Measurements from ENCODE around the gene SSR1.
"Not testable (repeated sequence)": the region's sequence is repeated elsewhere in the genome, so short reads cannot be mapped to it uniquely, and the experiment has no call there.

The SSR1 gene

DNA sequence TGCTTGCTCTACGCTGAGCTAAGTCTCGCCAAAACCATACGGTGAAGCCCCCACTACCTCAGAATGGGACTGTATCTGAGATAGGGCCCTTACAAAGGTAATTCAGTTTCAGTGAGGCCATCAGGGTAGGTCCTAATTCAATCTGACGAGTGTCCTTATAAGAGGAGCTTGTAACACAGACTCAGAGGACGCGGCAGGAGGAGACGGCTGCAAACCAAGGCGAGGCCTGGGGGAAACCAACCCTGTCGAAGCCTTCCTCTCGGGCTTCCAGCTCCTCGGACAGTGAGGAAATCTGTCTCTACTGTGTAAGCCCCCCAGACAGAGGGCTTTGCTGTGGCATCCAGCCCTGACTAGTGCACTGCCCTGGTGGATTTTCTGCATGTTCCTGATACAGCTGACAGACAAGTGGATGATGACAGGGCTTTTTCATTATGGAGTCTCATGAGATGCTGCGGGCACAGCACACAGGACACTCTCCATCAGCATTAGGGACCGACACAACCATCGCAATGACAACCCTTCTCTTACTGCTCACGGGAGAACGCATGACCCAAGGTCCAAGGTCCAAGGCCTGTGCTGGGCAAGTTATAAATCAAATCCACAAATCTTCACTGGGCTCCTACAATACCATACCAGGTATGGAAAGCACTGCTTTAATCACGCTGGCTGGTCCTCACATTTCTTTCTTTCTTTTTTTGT lies 48.2 kb downstream of the SSR1 start:
- DNase-seq (ENCODE audit: low read depth), result no peak
- TF ChIP-seq, protein P1, sequence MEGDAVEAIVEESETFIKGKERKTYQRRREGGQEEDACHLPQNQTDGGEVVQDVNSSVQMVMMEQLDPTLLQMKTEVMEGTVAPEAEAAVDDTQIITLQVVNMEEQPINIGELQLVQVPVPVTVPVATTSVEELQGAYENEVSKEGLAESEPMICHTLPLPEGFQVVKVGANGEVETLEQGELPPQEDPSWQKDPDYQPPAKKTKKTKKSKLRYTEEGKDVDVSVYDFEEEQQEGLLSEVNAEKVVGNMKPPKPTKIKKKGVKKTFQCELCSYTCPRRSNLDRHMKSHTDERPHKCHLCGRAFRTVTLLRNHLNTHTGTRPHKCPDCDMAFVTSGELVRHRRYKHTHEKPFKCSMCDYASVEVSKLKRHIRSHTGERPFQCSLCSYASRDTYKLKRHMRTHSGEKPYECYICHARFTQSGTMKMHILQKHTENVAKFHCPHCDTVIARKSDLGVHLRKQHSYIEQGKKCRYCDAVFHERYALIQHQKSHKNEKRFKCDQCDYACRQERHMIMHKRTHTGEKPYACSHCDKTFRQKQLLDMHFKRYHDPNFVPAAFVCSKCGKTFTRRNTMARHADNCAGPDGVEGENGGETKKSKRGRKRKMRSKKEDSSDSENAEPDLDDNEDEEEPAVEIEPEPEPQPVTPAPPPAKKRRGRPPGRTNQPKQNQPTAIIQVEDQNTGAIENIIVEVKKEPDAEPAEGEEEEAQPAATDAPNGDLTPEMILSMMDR (conservative IDR thresholded peaks at IDR 0.05; ENCODE audit: low read depth, low read length), result no peak
- no peak overlapping the region for H3K4me3 ChIP-seq (ENCODE audit: low read depth, low read length)

DNA sequence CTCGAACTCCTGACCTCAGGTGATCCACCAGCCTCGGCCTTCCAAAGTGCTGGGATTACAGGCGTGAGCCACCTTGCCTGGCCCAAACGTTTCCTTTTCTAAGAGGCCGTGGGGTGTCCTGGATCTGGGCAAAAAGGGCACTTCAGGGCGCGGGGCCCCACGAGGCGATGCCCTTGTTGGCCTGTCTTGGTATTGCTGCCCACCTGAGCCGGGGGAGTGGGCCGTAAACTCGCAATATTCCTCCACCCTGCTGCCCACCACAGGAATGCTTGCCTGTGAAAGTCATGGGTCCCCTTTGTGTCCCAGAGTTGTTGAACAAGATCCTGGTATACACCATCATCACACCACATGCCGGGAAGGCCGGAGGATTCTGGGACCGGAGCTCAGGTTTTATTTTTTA lies 49.0 kb downstream of the SSR1 start:
- TF ChIP-seq, protein P1 (conservative IDR thresholded peaks at IDR 0.05; ENCODE audit: low read depth, low read length), result no peak
- no peak for DNase-seq (ENCODE audit: low read depth)
- H3K4me3 ChIP-seq (ENCODE audit: low read depth, low read length), result no peak overlapping the region

DNA sequence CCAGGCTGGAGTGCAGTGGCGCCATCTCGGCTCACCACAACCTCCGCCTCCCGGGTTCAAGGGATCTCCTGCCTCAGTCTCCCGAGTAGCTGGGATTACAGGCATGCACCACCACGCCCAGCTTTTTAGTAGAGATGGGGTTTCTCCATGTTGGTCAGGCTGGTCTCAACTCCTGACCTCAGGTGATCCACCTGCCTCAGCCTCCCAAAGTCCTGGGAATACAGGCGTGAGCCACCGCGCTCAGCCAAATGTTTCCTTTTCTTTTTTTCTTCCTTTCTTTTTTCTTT lies 49.5 kb downstream of the SSR1 start:
- not testable (repeated sequence) for DNase-seq (ENCODE audit: low read depth); H3K4me3 ChIP-seq (ENCODE audit: low read depth, low read length)

DNA sequence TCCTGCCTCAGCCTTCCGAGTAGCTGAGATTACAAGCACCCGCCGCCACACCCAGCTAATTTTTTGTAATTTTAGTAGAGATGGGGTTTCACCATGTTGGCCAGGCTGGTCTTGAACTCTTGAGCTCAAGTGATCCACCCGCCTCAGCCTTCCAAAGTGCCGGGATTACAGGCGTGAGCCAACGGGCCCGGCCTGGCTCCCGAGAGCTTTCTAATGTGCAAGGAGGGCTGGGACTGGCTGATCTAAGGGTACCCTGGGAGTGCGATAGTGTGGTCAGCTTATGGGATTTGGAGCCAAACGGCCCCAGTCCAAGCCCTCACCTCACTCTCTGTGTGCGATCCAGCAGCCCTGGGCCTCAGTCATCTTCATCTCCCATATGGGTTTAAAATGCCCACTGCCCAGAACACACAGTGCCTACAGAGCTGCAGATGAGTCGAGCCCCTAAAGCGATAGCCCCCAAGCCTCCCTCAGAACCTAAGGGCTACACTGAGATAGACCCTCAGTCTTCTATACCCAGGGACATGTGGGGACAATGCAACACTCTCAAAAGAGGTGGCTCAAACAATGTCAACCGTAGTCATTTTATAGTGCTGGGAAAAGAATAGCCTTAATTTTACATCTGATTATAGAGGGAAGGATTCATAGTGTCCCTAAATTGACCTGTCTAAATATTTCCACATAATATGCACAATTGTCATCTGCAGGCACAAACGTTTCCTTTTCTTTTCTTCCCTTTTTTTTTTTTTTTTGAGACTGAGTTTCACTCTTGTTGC lies 50.1 kb downstream of the SSR1 start:
- TF ChIP-seq, protein P1 (conservative IDR thresholded peaks at IDR 0.05; ENCODE audit: low read depth, low read length), result no peak
- H3K4me3 ChIP-seq (ENCODE audit: low read depth, low read length), result no peak overlapping the region
- DNase-seq (ENCODE audit: low read depth), result no peak

DNA sequence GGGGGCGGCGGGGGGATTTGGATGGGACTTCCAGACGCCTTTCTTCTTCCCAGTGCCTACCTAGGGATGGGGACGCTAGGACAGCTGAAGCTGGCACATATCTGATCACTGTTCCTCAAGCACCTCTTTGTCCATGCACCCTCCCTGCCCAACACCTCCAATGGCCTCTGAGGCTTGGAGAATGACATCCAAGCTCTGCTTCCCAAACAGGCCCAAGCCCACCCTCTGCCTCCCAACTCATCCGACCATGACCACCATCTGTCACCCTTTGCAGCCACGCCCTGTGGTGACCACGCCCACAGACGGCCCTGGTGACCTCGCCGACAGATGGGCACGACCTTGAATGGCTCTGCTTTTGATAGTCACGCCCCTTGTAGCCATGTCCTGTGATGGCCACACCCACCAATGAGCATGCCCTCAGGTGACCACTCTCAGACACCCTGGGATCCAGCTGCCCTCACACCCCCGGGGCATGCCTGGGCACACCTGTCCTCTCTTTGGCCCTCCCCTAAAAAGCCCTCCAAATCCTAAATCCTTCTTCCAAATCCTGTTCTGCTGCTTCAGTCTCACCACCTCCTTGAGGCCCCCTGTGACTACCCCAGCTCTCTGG lies 51.0 kb downstream of the SSR1 start:
- TF ChIP-seq, protein P1 (conservative IDR thresholded peaks at IDR 0.05; ENCODE audit: low read depth, low read length), result no peak
- H3K4me3 ChIP-seq (ENCODE audit: low read depth, low read length), result peak overlapping the region; percentile 80
- DNase-seq (ENCODE audit: low read depth), result no peak

DNA sequence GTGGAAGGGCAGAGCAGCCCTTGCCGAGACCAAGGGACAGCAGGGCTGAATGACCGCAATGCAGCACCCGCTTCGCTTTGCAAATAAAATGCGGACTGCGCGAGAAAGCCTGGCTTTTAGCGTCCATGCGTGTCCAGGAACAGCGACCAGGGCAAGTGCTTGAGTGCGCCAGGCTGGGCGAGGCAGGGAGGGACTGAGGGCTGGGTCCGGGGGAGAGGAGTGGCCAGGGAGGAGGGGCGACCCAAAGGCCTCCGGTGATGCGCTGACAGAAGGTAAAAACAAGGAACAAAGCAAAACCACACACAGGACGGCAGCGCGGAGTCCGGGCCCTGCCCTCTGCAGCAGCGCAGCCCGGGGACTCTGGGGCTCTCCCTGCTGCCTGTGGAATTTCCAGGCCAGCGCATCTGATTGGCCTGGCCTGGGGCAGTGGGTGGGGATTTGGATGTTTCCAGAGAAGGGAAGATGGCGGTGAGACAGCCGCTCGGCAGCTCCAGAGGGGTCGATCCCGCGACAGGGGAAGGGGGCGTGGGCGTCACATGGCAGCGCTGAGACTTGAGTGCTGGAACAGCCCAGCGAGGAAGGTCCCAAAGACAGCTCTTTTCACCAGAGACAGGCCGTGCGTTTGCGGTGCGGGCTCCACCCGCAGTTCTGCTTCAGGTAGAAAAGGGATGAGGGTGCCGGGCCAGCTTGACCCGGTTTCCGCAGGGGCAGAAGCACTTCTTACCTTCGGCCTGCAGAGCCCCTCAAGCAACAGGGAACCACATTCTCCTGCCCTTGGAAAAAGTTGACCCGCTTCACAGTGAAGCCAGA lies 51.8 kb downstream of the SSR1 start:
- DNase-seq (ENCODE audit: low read depth), result peak; percentile 85
- H3K4me3 ChIP-seq (ENCODE audit: low read depth, low read length), result peak overlapping the region; percentile 80
- TF ChIP-seq, protein P1 (conservative IDR thresholded peaks at IDR 0.05; ENCODE audit: low read depth, low read length), result no peak

All from choroid plexus epithelial cell (primary cell).